Right lobe of liver (tissue), 6 donors: ENCODE results near the gene LRMDA. TPM values are rescaled to one million over a fixed set of nuclear protein-coding genes. Genes with fewer than 3 reads are reported as not detected.
"Not testable (repeated sequence)": the region's sequence is repeated elsewhere in the genome, so short reads cannot be mapped to it uniquely, and the experiment has no call there.

ENCODE experiments used
- ATAC-seq, 4 donors: fragments of 200-7000 bp; cut with Tn5 transposase; one replicate each; pipeline ENCODE4 v1.9.1; 2020; ENCODE audit warnings: mild to moderate bottlenecking in 4 of 4, moderate library complexity in 4 of 4
- DNase-seq, 3 donors: peaks; one replicate each; pipeline ENCODE4 v3.0.0-alpha.2; 2020
- H3K27ac ChIP-seq, 3 donors: fragments of 200-600 bp; one replicate each; pipeline ENCODE4 v1.8.0; 2022
- H3K27me3 ChIP-seq, 2 donors: fragments of 200-600 bp; one replicate each; pipeline ENCODE4 v1.8.0; 2022
- H3K36me3 ChIP-seq, 4 donors: fragments of 200-600 bp; sonication (generic) in 1 of 4; one replicate each; pipeline versions ENCODE4 v1.5.1 to v1.8.0; 2017 to 2022; ENCODE audit warnings: control low read depth in 1 of 4
- H3K4me1 ChIP-seq, 4 donors: fragments of 200-600 bp; sonication (generic) in 1 of 4; one replicate each; pipeline versions ENCODE4 v1.5.1 to v1.8.0; 2017 to 2022; ENCODE audit warnings: control low read depth in 1 of 4
- H3K4me3 ChIP-seq, 3 donors: fragments of 200-600 bp; one replicate each; pipeline ENCODE4 v1.8.0; 2022
- H3K9me3 ChIP-seq, 4 donors: fragments of 200-600 bp; sonication (generic) in 1 of 4; one replicate each; pipeline versions ENCODE4 v1.5.1 to v1.8.0; 2017 to 2022; ENCODE audit warnings: control low read depth in 1 of 4
- POLR2A ChIP-seq: fragments of 450-650 bp; IDR thresholded peaks from one replicate; pipeline ENCODE4 v1.6.1; 2017; ENCODE audit warnings: antibody characterized with exemption, mild to moderate bottlenecking
- WGBS: methylation state at CpG from one replicate; pipeline ENCODE4 v1.1.6; 2018; ENCODE audit warnings: low coverage, low lambda C conversion rate; ENCODE audit not compliant: insufficient coverage; ENCODE audit errors: missing lambda C conversion rate; 5-methylcytosine and 5-hydroxymethylcytosine counted together
- intact Hi-C, 2 donors: fragments of 100-400 bp; cut with DNase I; formaldehyde crosslinking; loops; one replicate each; pipeline versions ENCODE4 v1.11.2 to v1.14.1; 2022
- total RNA-seq, 6 experiments: library from RNA; depleted of rRNA in 2 of 6; stranded (reverse); fragments of >200 nt in 2 of 6; fragmentation: NEBNext Ultra II Directional in 3 of 6; extraction: Animal tissue kit (Norgen Biotek cat#: 25700) in 3 of 6; gene quantifications; one replicate each; pipeline versions ENCODE4 v1.1.0 to v1.2.4, GENCODE V29; 2016 to 2023
- TF ChIP-seq, protein P1 (sequence below), 4 donors: fragments of 200-600 bp in 3 of 4; fragments of 450-650 bp in 1 of 4; IDR thresholded peaks; one replicate each; pipeline versions ENCODE4 v1.5.1 to v1.8.0; 2016 to 2022; ENCODE audit warnings: antibody characterized with exemption in 4 of 4, mild to moderate bottlenecking in 2 of 4
- donor health status: DM: no; HTN: yes; CAD: no.
- donor health status: DM: no; HTN: no; CAD: no.
- donor health status: DM: no; HTN: no; CAD: no.
- donor health status: DM: no; HTN: yes; CAD: no.
- donor health status: DM: no; HTN: yes; CAD: no.

Gene LRMDA
- total RNA-seq, 6 experiments from 2014 or later: 9.9 to 19.9 (median 16.3) TPM

- no peak for ATAC-seq
- no peak for DNase-seq
- H3K27me3 ChIP-seq: no peaks in the 10 kb centered on the region
- no peaks in the 10 kb centered on the region for H3K9me3 ChIP-seq
- intact Hi-C loops: no loop called here
- no peaks in the 10 kb centered on the region for H3K36me3 ChIP-seq
- no peak overlapping the region for H3K4me3 ChIP-seq
- H3K4me1 ChIP-seq: peaks cover 0 to 10% (median 0%) of the 10 kb centered on the region in 4 donors
- no peak for TF ChIP-seq POLR2A
- TF ChIP-seq, protein P1, sequence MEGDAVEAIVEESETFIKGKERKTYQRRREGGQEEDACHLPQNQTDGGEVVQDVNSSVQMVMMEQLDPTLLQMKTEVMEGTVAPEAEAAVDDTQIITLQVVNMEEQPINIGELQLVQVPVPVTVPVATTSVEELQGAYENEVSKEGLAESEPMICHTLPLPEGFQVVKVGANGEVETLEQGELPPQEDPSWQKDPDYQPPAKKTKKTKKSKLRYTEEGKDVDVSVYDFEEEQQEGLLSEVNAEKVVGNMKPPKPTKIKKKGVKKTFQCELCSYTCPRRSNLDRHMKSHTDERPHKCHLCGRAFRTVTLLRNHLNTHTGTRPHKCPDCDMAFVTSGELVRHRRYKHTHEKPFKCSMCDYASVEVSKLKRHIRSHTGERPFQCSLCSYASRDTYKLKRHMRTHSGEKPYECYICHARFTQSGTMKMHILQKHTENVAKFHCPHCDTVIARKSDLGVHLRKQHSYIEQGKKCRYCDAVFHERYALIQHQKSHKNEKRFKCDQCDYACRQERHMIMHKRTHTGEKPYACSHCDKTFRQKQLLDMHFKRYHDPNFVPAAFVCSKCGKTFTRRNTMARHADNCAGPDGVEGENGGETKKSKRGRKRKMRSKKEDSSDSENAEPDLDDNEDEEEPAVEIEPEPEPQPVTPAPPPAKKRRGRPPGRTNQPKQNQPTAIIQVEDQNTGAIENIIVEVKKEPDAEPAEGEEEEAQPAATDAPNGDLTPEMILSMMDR (IDR thresholded peaks at IDR 0.05): no peak
- H3K27ac ChIP-seq: no peak overlapping the region
Observed at GRCh38 chr10:75620356-75620755, 188.9 kb downstream of the LRMDA start.

DNA sequence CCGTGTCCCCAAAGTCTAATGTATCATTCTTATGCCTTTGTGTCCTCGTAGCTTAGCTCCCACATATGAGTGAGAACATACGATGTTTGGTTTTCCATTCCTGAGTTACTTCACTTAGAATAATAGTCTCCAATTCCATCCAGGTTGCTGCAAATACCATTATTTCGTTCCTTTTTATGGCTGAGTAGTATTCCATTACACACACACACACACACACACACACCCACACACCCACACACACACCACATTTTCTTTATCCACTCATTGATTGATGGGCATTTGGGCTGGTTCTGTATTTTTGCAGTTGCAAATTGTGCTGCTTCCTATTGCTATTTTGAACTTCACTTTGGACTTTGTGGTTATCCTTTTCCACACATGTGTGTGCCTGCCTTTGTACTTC, 189.6 kb downstream of the LRMDA start:
- DNase-seq, intact Hi-C loops, H3K27me3 ChIP-seq, H3K4me3 ChIP-seq, ATAC-seq, H3K9me3 ChIP-seq, H3K27ac ChIP-seq, H3K36me3 ChIP-seq: not testable (repeated sequence)
- 94% methylated on average over 4 of the region's 4 CpGs for WGBS
- H3K4me1 ChIP-seq: peaks cover 0 to 10% (median 0%) of the 10 kb centered on the region in 4 donors

- no peaks in the 10 kb centered on the region for H3K36me3 ChIP-seq
- ATAC-seq: no peak
- H3K4me1 ChIP-seq: peaks cover 0 to 4% (median 0%) of the 10 kb centered on the region in 4 donors
- intact Hi-C loops: no loop called here
- no peak for DNase-seq
- no peak overlapping the region for H3K4me3 ChIP-seq
- no peak overlapping the region for H3K27ac ChIP-seq
- no peaks in the 10 kb centered on the region for H3K9me3 ChIP-seq
- WGBS: 77% methylated on average over 1 of the region's 1 CpG
- H3K27me3 ChIP-seq: no peaks in the 10 kb centered on the region
- no peak for TF ChIP-seq POLR2A
- TF ChIP-seq, protein P1 (IDR thresholded peaks at IDR 0.05): no peak
Observed at GRCh38 chr10:75622503-75622902, 191.1 kb downstream of the LRMDA start.

DNA sequence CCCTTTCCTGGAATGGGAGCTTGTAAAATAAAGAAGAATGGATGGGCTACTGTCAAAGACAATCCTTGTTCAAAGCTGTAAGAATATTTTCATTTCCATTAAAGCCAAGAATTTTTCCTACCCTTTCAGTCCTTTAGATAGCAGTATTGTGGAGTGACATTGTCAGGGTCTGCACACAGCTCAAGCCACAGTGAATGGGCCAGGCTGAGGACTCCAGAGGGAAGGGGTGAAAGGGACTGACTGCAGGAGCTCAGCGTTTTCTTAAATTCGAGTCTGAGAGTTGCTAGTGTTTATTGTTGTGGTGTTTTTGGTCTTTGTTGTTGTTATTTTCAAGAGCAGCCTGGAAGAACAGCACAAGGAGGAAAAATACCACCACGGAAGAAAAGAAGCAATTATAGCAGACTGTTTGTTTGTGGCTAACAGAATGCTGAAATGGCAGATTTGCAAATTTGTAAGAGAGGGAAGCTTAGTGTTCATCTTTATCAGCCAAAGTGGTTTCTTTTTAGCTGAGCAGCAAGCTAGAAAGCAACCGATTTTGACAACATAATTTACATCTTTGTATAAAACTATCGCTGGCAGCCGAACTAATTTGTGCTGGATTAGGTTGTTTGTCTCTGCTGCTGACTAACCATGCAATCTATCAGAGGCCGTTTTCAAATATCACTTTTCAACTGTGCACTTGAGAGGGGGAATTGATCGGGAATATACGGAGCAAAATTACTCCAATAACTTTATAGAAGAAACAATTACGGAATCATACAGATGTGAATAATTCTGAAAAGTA, 192.1 kb downstream of the LRMDA start:
- Histone ChIP-seq H3K27me3 (no peaks in the 10 kb centered on the region), H3K27ac (no peak overlapping the region), H3K4me3 (no peak overlapping the region), H3K4me1 (no peaks in the 10 kb centered on the region), H3K9me3 (no peaks in the 10 kb centered on the region), H3K36me3 (no peaks in the 10 kb centered on the region)
- 76% methylated on average over 10 of the region's 10 CpGs for WGBS
- no peak for TF ChIP-seq POLR2A
- TF ChIP-seq, protein P1 (IDR thresholded peaks at IDR 0.05): no peak
- intact Hi-C loops: no loop called here
- ATAC-seq (peak in 1 of 4 donors; percentile 28), DNase-seq (no peak)

- TF ChIP-seq, protein P1 (IDR thresholded peaks at IDR 0.05): no peak
- no peak for TF ChIP-seq POLR2A
- H3K9me3 ChIP-seq: no peaks in the 10 kb centered on the region
- no peaks in the 10 kb centered on the region for H3K27me3 ChIP-seq
- no peaks in the 10 kb centered on the region for H3K36me3 ChIP-seq
- ATAC-seq (no peak), DNase-seq (no peak)
- H3K27ac ChIP-seq: no peak overlapping the region
- 100% methylated on average over 1 of the region's 1 CpG for WGBS
- no peak overlapping the region for H3K4me3 ChIP-seq
- H3K4me1 ChIP-seq: no peaks in the 10 kb centered on the region
- intact Hi-C loops: no loop called here
Observed at GRCh38 chr10:75624638-75625037, 193.2 kb downstream of the LRMDA start.
